HepG2 (cell line): ENCODE results near the gene HS3ST1.

Experiments used
- CTCF ChIP-seq: sonication (generic); formaldehyde crosslinking; IDR thresholded peaks from 2 replicates; pipeline ENCODE4 v1.5.0; 2020; ENCODE audit warnings: mild to moderate bottlenecking, missing genetic modification reagents, moderate library complexity
- EHMT2 ChIP-seq: fragments of 200-600 bp; sonication (generic); IDR thresholded peaks from 2 replicates; pipeline ENCODE4 v1.7.0; 2017; ENCODE audit warnings: antibody characterized with exemption, low read depth, low read length, borderline replicate concordance
- GMEB2 ChIP-seq: IDR thresholded peaks from 2 replicates; pipeline ENCODE4 v1.6.1; 2016; ENCODE audit warnings: missing biosample characterization, missing genetic modification reagents, low read depth
- NPAS2 ChIP-seq: sonication (generic); formaldehyde crosslinking; IDR thresholded peaks from 2 replicates; pipeline ENCODE4 v1.8.0; 2022; ENCODE audit warnings: mild to moderate bottlenecking, missing genetic modification reagents, borderline replicate concordance
- NR1H2 ChIP-seq: sonication (generic); formaldehyde crosslinking; IDR thresholded peaks from 2 replicates; pipeline ENCODE4 v1.8.1; 2022; ENCODE audit warnings: low read depth, missing genetic modification reagents, borderline replicate concordance
- RXRB ChIP-seq: IDR thresholded peaks from 2 replicates; pipeline ENCODE4 v1.6.1; 2016; ENCODE audit warnings: borderline replicate concordance, missing genetic modification reagents, missing compliant biosample characterization
- ZFP1 ChIP-seq: IDR thresholded peaks from 2 replicates; pipeline ENCODE4 v1.6.1; 2016
- ZNF138 ChIP-seq: sonication (generic); formaldehyde crosslinking; IDR thresholded peaks from 2 replicates; pipeline ENCODE4 v1.5.0; 2020; ENCODE audit warnings: mild to moderate bottlenecking, low read depth, missing genetic modification reagents
- ZNF160 ChIP-seq: sonication (generic); formaldehyde crosslinking; IDR thresholded peaks from 2 replicates; pipeline ENCODE4 v1.8.0; 2022; ENCODE audit warnings: mild to moderate bottlenecking, inconsistent platforms, missing genetic modification reagents
- ZNF343 ChIP-seq: sonication (generic); formaldehyde crosslinking; IDR thresholded peaks from 2 replicates; pipeline ENCODE4 v1.4.0; 2020; ENCODE audit warnings: mild to moderate bottlenecking, missing genetic modification reagents
- ZNF350 ChIP-seq: sonication (generic); formaldehyde crosslinking; IDR thresholded peaks from 2 replicates; pipeline ENCODE4 v1.4.0; 2020; ENCODE audit warnings: mild to moderate bottlenecking, low read depth, missing genetic modification reagents, borderline replicate concordance
- TF ChIP-seq, protein P1 (sequence below): sonication (generic); formaldehyde crosslinking; IDR thresholded peaks from 2 replicates; pipeline ENCODE4 v1.5.0; 2020; ENCODE audit warnings: mild to moderate bottlenecking, low read depth, missing genetic modification reagents, borderline replicate concordance

GRCh38 chr4:11438647-11439046 is 10.0 kb upstream of the HS3ST1 start:
- TF ChIP-seq NPAS2 (CRISPR knock-in tag) (no peak), NR1H2 (CRISPR knock-in tag) (no peak), ZFP1 (CRISPR knock-in tag) (no peak), CTCF (CRISPR knock-in tag) (no peak), ZNF343 (CRISPR knock-in tag) (no peak), ZNF350 (CRISPR knock-in tag) (no peak), ZNF160 (CRISPR knock-in tag) (no peak), ZNF138 (no peak), GMEB2 (CRISPR knock-in tag) (no peak), EHMT2 (no peak), RXRB (CRISPR knock-in tag) (no peak)
- TF ChIP-seq, protein P1, sequence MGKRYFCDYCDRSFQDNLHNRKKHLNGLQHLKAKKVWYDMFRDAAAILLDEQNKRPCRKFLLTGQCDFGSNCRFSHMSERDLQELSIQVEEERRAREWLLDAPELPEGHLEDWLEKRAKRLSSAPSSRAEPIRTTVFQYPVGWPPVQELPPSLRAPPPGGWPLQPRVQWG = no peak
